ENCODE results near the gene CYB5RL. TPM values are rescaled to one million over a fixed set of nuclear protein-coding genes. Genes with fewer than 3 reads are reported as not detected.

CYB5RL gene
- polyA plus RNA-seq, 1 donor (not counting 4 experiments of a cell fraction or from before 2014, with no cell fraction given), result 1.3 TPM

DNA sequence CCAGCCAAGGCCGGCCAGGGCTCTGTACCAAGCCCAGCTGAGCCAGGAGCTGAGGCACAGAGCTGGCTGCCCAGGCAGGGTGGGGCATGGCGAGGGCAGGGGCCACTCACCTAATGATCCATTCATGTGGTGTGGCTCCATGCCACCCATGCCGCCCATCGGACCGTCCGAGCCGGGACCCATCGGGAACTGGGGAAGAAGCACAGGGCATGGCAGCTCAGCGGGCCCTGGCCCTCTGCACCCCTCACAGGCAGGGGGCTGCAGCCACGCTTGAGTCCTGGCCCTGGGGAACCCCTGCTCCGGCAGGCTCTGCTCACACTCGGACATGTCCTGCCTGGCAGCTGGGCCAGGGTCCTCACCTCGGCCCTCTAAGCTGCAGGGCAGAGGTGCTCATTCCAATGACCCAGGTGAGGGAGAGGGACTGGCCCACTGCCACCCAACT, 28.8 kb upstream of the CYB5RL start:
- dilution Hi-C loops (cut with MboI; ENCODE audit: extremely low pct_ligation_motif_present, low sequenced_read_pairs), result no loop called here
- Histone ChIP-seq H3K79me2 (ENCODE audit: control insufficient read depth, insufficient read depth, low read length) (no peaks in the 10 kb centered on the region), H4K20me1 (ENCODE audit: control insufficient read depth, extremely low read depth, insufficient read depth, low read length) (no peaks in the 10 kb centered on the region), H3K4me2 (ENCODE audit: control insufficient read depth, extremely low read depth, insufficient read depth, low read depth, low read length) (no peak overlapping the region), H3K9ac (ENCODE audit: control insufficient read depth, extremely low read depth, insufficient read depth, low read length) (no peak overlapping the region), H3K27ac (ENCODE audit: control insufficient read depth, insufficient read depth, low read length) (no peak overlapping the region), H2AFZ (ENCODE audit: control insufficient read depth, low read length) (no peak overlapping the region), H3K4me3 (ENCODE audit: control insufficient read depth in 2 of 3, extremely low read depth in 1 of 3, insufficient read depth in 2 of 3, low read depth in 1 of 3, low read length in 3 of 3) (no peak overlapping the region), H3K9me1 (ENCODE audit: control insufficient read depth, extremely low read depth, insufficient read depth, low read length) (peaks cover 2% of the 10 kb centered on the region), H3K36me3 (ENCODE audit: control insufficient read depth in 2 of 2, extremely low read depth in 1 of 2, insufficient read depth in 2 of 2, low read length in 2 of 2) (peaks cover 0 to 6% of the 10 kb centered on the region in 2 experiments), H3K4me1 (ENCODE audit: control insufficient read depth, extremely low read depth, insufficient read depth, low read length) (peaks cover 9% of the 10 kb centered on the region), H3K27me3 (ENCODE audit: control insufficient read depth, extremely low read depth, insufficient read depth, low read length) (no peaks in the 10 kb centered on the region), H3K9me3 (ENCODE audit: control insufficient read depth, low read depth, low read length) (no peaks in the 10 kb centered on the region)
- DNase-seq (ENCODE audit: low read depth, low spot score) (no peak), FAIRE-seq (no peak)
- TF ChIP-seq EZH2 (IDR thresholded peaks at IDR 0.05; ENCODE audit: low read length), result no peak
- TF ChIP-seq, protein P1, sequence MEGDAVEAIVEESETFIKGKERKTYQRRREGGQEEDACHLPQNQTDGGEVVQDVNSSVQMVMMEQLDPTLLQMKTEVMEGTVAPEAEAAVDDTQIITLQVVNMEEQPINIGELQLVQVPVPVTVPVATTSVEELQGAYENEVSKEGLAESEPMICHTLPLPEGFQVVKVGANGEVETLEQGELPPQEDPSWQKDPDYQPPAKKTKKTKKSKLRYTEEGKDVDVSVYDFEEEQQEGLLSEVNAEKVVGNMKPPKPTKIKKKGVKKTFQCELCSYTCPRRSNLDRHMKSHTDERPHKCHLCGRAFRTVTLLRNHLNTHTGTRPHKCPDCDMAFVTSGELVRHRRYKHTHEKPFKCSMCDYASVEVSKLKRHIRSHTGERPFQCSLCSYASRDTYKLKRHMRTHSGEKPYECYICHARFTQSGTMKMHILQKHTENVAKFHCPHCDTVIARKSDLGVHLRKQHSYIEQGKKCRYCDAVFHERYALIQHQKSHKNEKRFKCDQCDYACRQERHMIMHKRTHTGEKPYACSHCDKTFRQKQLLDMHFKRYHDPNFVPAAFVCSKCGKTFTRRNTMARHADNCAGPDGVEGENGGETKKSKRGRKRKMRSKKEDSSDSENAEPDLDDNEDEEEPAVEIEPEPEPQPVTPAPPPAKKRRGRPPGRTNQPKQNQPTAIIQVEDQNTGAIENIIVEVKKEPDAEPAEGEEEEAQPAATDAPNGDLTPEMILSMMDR (optimal IDR thresholded peaks at IDR 0.05 in 1 of 3, IDR thresholded peaks at IDR 0.05 in 1 of 3, conservative IDR thresholded peaks at IDR 0.05 in 1 of 3; ENCODE audit: extremely low read depth in 1 of 3, insufficient read depth in 2 of 3, low read length in 3 of 3), result no peak

GRCh38 chr1:54227891-54228310, 28.1 kb upstream of the CYB5RL start:
- no peak overlapping the region for H3K9ac ChIP-seq (ENCODE audit: control insufficient read depth, extremely low read depth, insufficient read depth, low read length)
- no peak overlapping the region for H3K27ac ChIP-seq (ENCODE audit: control insufficient read depth, insufficient read depth, low read length)
- dilution Hi-C loops (cut with MboI; ENCODE audit: extremely low pct_ligation_motif_present, low sequenced_read_pairs), result no loop called here

More at GRCh38 chr1:54227891-54228310, 28.1 kb upstream of the CYB5RL start:
- Histone ChIP-seq H3K36me3 (ENCODE audit: control insufficient read depth in 2 of 2, extremely low read depth in 1 of 2, insufficient read depth in 2 of 2, low read length in 2 of 2) (peaks cover 0 to 6% of the 10 kb centered on the region in 2 experiments), H3K27me3 (ENCODE audit: control insufficient read depth, extremely low read depth, insufficient read depth, low read length) (no peaks in the 10 kb centered on the region), H3K9me3 (ENCODE audit: control insufficient read depth, low read depth, low read length) (no peaks in the 10 kb centered on the region), H3K4me1 (ENCODE audit: control insufficient read depth, extremely low read depth, insufficient read depth, low read length) (peaks cover 9% of the 10 kb centered on the region), H3K4me2 (ENCODE audit: control insufficient read depth, extremely low read depth, insufficient read depth, low read depth, low read length) (no peak overlapping the region), H3K79me2 (ENCODE audit: control insufficient read depth, insufficient read depth, low read length) (no peaks in the 10 kb centered on the region), H3K9me1 (ENCODE audit: control insufficient read depth, extremely low read depth, insufficient read depth, low read length) (peaks cover 2% of the 10 kb centered on the region), H2AFZ (ENCODE audit: control insufficient read depth, low read length) (no peak overlapping the region), H3K4me3 (ENCODE audit: control insufficient read depth in 2 of 3, extremely low read depth in 1 of 3, insufficient read depth in 2 of 3, low read depth in 1 of 3, low read length in 3 of 3) (no peak overlapping the region), H4K20me1 (ENCODE audit: control insufficient read depth, extremely low read depth, insufficient read depth, low read length) (no peaks in the 10 kb centered on the region)
- FAIRE-seq, result no peak
- TF ChIP-seq, protein P1 (optimal IDR thresholded peaks at IDR 0.05 in 1 of 3, IDR thresholded peaks at IDR 0.05 in 1 of 3, conservative IDR thresholded peaks at IDR 0.05 in 1 of 3; ENCODE audit: extremely low read depth in 1 of 3, insufficient read depth in 2 of 3, low read length in 3 of 3), result no peak
- TF ChIP-seq EZH2 (IDR thresholded peaks at IDR 0.05; ENCODE audit: low read length), result no peak
- DNase-seq (ENCODE audit: low read depth, low spot score), result no peak
